PC-3 (cell line): ENCODE measurements around the gene STX17. TPM values are rescaled to one million over a fixed set of nuclear protein-coding genes. Genes with fewer than 3 reads are reported as not detected.

Experiments used
- ATAC-seq: fragments of 200-7000 bp; cut with Tn5 transposase; 2 replicates; pipeline ENCODE4 v1.9.1; 2020; ENCODE audit warnings: mild to moderate bottlenecking, moderate library complexity
- BruUV-seq: library from RNA; stranded (reverse); fragments of 400-500 nt; replicated peaks from 2 replicates; lab custom pipeline; 2021; lab: Mats Ljungman, UMichigan
- CTCF ChIA-PET: fragments of 300-600 bp; sonication (Branson Sonifier 250); formaldehyde crosslinking; loops from one replicate; lab custom pipeline; 2022; ENCODE audit warnings: antibody characterized with exemption; lab: Charles Lee
- POLR2A ChIA-PET: fragments of 300-600 bp; sonication (Branson Sonifier 250); formaldehyde crosslinking; loops from one replicate; lab custom pipeline; 2022; ENCODE audit warnings: antibody characterized with exemption; ENCODE audit not compliant: unreplicated experiment; lab: Charles Lee
- DNase-seq: peaks from one replicate; pipeline ENCODE4 v3.0.0-alpha.2; 2015
- H2AFZ ChIP-seq: fragments of 300-600 bp; sonication (generic); 2 replicates; pipeline ENCODE4 v1.6.0; 2016; ENCODE audit warnings: antibody characterized with exemption, low read length
- H3F3A ChIP-seq: fragments of 300-600 bp; sonication (generic); one replicate; pipeline ENCODE4 v1.6.0; 2017; ENCODE audit warnings: antibody characterized with exemption, low read length, control low read depth, mild to moderate bottlenecking; ENCODE audit not compliant: unreplicated experiment
- H3K27ac ChIP-seq: fragments of 300-600 bp; sonication (generic); 2 replicates; pipeline ENCODE4 v1.5.1; 2016; ENCODE audit warnings: mild to moderate bottlenecking, low read length
- H3K27me3 ChIP-seq: fragments of 300-600 bp; sonication (generic); 2 replicates; pipeline ENCODE4 v1.6.1; 2016; ENCODE audit warnings: low read length, mixed read lengths
- H3K36me3 ChIP-seq: fragments of 300-600 bp; sonication (generic); 2 replicates; pipeline ENCODE4 v1.6.1; 2016; ENCODE audit warnings: low read depth, mixed run types, low read length, mixed read lengths
- H3K4me1 ChIP-seq: fragments of 300-600 bp; sonication (generic); 2 replicates; pipeline ENCODE4 v1.5.1; 2016; ENCODE audit warnings: low read length; ENCODE audit not compliant: insufficient read depth
- H3K4me2 ChIP-seq: fragments of 300-600 bp; sonication (generic); 2 replicates; pipeline ENCODE4 v1.6.0; 2016; ENCODE audit warnings: low read length
- H3K4me3 ChIP-seq: fragments of 300-600 bp; sonication (generic); 2 replicates; pipeline ENCODE4 v1.5.1; 2016; ENCODE audit warnings: mild to moderate bottlenecking, low read length, mixed read lengths
- H3K79me2 ChIP-seq: fragments of 300-600 bp; sonication (generic); 2 replicates; pipeline ENCODE4 v1.6.1; 2017; ENCODE audit warnings: low read length, mixed read lengths
- H3K9ac ChIP-seq: fragments of 300-600 bp; sonication (generic); 2 replicates; pipeline ENCODE4 v1.6.0; 2016; ENCODE audit warnings: mild to moderate bottlenecking, low read length
- H3K9me2 ChIP-seq: fragments of 300-600 bp; sonication (generic); replicated peaks from 2 replicates; pipeline ENCODE4 v1.6.1; 2016; ENCODE audit warnings: mixed run types, low read length, mixed read lengths
- H3K9me3 ChIP-seq: fragments of 300-600 bp; sonication (generic); 2 replicates; pipeline ENCODE4 v1.6.1; 2016; ENCODE audit warnings: low read length, mixed read lengths
- H4K20me1 ChIP-seq: fragments of 300-600 bp; sonication (generic); 2 replicates; pipeline ENCODE4 v1.6.1; 2016; ENCODE audit warnings: low read length, mixed read lengths
- EZH2 ChIP-seq: fragments of 300-600 bp; sonication (generic); IDR thresholded peaks from one replicate; pipeline ENCODE4 v1.6.1; 2017; ENCODE audit warnings: antibody characterized with exemption, mild to moderate bottlenecking, low read length; ENCODE audit not compliant: unreplicated experiment
- EZH2phosphoT487 ChIP-seq: fragments of 300-600 bp; sonication (generic); IDR thresholded peaks from 2 replicates; pipeline ENCODE4 v1.6.1; 2018; ENCODE audit warnings: mild to moderate bottlenecking, antibody characterized with exemption, low read length, borderline replicate concordance
- intact Hi-C: fragments of 100-400 bp; cut with micrococcal nuclease; formaldehyde crosslinking; loops from 2 replicates; pipeline ENCODE4 v1.9.0; 2023
- total RNA-seq: library from RNA; depleted of rRNA; stranded (reverse); fragments of >200 nt; gene quantifications from 2 replicates; pipeline ENCODE4 v1.2.3, GENCODE V29; 2014; rRNA removed
- TF ChIP-seq, protein P1 (sequence below): fragments of 300-600 bp; sonication (generic); conservative IDR thresholded peaks from 2 replicates; pipeline ENCODE4 v1.5.1; 2017; ENCODE audit warnings: antibody characterized with exemption, low read depth, mild to moderate bottlenecking, low read length

STX17 gene
- total RNA-seq, 1 experiment from 2014 or later, result 12.8 TPM

DNA sequence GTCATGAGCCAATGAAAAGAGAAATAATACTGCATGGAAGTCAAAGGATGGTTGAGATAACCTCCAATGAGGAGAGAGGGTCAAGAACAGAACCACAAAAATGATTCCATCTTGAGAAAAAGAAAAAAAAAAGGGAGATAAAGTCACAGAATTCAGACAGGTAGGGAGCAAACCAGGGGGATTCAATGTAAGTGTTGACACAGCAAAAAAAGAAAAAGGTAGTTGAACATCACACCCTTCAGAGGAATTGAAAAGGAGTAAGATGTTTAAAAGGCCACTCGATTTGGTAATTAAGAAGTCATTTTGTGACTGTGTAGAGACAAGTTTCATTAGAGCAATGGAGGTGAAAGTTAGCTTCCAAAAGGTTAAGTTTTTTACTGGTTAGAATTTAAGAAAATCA is 113.1 kb downstream of the STX17 start:
- no peaks in the 10 kb centered on the region for H4K20me1 ChIP-seq
- BruUV-seq, result no TSS peak
- no peaks in the 10 kb centered on the region for H3K9me3 ChIP-seq
- no peak overlapping the region for H3K27ac ChIP-seq
- TF ChIP-seq, protein P1, sequence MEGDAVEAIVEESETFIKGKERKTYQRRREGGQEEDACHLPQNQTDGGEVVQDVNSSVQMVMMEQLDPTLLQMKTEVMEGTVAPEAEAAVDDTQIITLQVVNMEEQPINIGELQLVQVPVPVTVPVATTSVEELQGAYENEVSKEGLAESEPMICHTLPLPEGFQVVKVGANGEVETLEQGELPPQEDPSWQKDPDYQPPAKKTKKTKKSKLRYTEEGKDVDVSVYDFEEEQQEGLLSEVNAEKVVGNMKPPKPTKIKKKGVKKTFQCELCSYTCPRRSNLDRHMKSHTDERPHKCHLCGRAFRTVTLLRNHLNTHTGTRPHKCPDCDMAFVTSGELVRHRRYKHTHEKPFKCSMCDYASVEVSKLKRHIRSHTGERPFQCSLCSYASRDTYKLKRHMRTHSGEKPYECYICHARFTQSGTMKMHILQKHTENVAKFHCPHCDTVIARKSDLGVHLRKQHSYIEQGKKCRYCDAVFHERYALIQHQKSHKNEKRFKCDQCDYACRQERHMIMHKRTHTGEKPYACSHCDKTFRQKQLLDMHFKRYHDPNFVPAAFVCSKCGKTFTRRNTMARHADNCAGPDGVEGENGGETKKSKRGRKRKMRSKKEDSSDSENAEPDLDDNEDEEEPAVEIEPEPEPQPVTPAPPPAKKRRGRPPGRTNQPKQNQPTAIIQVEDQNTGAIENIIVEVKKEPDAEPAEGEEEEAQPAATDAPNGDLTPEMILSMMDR, result no peak
- no peak for TF ChIP-seq EZH2
- no peak for TF ChIP-seq EZH2phosphoT487
- H3K4me3 ChIP-seq, result no peak overlapping the region
- POLR2A ChIA-PET, result interaction anchor here (0.6 kb wide), 1 partner anchor 201 kb away, joined by 3 read pairs; no protein-coding TSS in a partner anchor
- H3K79me2 ChIP-seq, result no peaks in the 10 kb centered on the region
- H3K4me2 ChIP-seq, result no peak overlapping the region
- H3K36me3 ChIP-seq, result no peaks in the 10 kb centered on the region
- no peaks in the 10 kb centered on the region for H3K27me3 ChIP-seq
- DNase-seq, result no peak
- H3K4me1 ChIP-seq, result no peaks in the 10 kb centered on the region
- ATAC-seq, result no peak
- intact Hi-C loops, result loop anchor here (10.0 kb wide), 1 partner anchor 115 kb away; the partner anchor contains the start of gene STX17
- H2AFZ ChIP-seq, result no peak overlapping the region
- no peak overlapping the region for H3K9ac ChIP-seq
- H3F3A ChIP-seq, result no peaks in the 10 kb centered on the region
- H3K9me2 ChIP-seq, result no peaks in the 10 kb centered on the region
- CTCF ChIA-PET, result no interaction called here

Other genes with a start within 250 kb of the STX17 start
- 0.77 and 0.98 TPM in 2 replicates for gene NR4A3, start 84.8 kb upstream of the STX17 start, total RNA-seq
- 5.8 and 7.7 TPM in 2 replicates for gene ERP44, start 192.3 kb downstream of the STX17 start, total RNA-seq
- gene INVS, start 192.6 kb downstream of the STX17 start, total RNA-seq, result 8.9 and 9.6 TPM in 2 replicates